ENCODE data around the gene TOM1L1. TPM values are rescaled to one million over a fixed set of nuclear protein-coding genes. Genes with fewer than 3 reads are reported as not detected.

The TOM1L1 gene

Small RNA genes lying within 50 kb of the gene (small RNA-seq; reads per million reads assigned to genes)
- gene AC007485.1 (ENCODE audit: insufficient read depth) = not detected

All from neuronal stem cell (in vitro differentiated cells).